Measurements from ENCODE around the gene CDC34.

CDC34 gene

GRCh38 chr19:588093-588740 lies 56.7 kb downstream of the CDC34 start:
- FAIRE-seq = no peak

DNA sequence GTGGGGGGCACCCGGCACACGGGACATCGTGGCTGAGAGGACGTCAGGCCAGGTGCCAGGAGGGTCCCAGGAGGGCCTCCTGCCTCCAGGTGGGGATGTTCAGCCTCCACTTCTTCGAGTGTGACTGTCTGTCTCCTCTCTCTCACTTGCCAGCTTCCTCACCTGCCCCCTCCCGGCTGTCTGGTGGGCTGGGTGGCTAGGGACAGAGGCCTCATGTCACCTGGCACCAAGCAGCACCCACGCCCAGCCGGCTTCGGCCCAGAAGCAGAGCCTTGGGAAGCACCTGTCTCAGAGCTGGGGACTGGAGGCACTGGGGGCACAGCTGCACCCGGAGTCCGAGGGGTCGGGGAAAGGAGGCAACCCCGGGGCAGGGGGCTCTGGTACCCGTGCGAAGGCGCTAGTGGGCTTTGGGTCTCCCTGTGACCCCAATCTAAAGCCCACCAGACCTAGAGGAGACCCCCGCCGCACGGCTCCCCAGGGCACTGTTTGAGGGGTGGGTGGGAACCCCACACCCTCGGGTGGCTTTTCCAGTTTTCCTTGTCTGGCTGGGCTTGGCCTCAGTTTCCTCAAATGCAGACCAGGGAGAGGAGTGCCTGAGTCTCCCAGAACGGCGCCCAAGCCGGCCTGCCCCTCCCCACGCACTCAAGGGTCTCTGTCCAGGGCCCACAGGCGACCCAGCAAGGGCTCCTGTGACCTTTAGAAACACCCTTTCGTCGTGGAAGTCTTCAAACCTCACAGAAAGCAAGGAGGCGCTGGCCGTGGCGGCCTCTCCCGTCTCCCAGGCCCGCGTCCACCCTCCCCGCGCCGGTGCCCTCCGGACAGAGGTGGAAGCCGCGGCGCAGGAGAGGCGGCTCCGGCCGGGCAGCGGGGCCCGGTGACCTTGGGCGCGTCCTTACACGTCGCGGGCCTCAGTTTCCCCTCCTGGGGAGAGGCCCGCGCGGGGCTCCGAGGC lies 57.5 kb downstream of the CDC34 start:
- FAIRE-seq (no peak), DNase-seq (ENCODE audit: low spot score) (no peak)

More at GRCh38 chr19:588093-588740, 56.7 kb downstream of the CDC34 start:
- DNase-seq (ENCODE audit: low spot score) = peak; percentile 58

DNA sequence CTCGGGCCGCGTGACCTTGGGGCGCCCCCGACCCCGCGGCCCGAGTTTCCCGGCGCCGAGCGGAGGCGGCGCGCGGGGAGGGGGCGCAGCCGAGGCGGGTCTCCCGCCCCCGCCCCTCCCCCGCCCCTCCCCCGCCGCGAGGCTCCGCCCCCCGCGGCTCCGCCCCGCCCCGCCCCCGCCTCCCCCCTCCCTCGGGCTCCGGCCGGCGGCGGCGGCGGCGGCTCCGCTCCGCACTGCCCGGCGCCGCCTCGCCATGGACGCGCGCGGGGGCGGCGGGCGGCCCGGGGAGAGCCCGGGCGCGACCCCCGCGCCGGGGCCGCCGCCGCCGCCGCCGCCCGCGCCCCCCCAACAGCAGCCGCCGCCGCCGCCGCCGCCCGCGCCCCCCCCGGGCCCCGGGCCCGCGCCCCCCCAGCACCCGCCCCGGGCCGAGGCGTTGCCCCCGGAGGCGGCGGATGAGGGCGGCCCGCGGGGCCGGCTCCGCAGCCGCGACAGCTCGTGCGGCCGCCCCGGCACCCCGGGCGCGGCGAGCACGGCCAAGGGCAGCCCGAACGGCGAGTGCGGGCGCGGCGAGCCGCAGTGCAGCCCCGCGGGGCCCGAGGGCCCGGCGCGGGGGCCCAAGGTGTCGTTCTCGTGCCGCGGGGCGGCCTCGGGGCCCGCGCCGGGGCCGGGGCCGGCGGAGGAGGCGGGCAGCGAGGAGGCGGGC lies 58.3 kb downstream of the CDC34 start, which contains the start of gene HCN2:
TSS of gene HCN2 (plus strand) at position 189 of the 703 bp plus-strand sequence. CDS start at position 254, 65 bp downstream.
- DNase-seq (ENCODE audit: low spot score) = no peak
- no peak for FAIRE-seq

- FAIRE-seq (no peak), DNase-seq (ENCODE audit: low spot score) (no peak)
Measured at GRCh38 chr19:590396-590745, 58.8 kb downstream of the CDC34 start.

DNA sequence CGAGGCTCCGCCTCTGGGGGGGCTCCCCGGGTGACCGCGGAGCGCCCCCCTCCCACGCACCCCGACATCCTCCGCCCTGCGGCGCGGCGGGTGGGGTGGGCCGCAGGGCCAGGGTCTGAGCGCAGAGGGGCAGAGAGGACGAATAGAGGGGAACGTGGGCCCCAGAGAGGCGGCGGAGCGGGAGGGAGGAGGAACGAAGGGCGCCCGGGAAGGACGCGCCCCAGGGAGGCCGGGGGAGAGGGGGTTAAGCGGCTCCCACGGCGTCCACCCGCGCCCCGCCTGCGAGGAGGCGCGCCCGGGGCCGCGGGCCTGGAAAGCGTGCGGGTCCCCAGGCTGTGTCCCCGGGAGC lies 59.2 kb downstream of the CDC34 start:
- no peak for FAIRE-seq
- DNase-seq (ENCODE audit: low spot score) = no peak

GRCh38 chr19:591099-591958 lies 59.8 kb downstream of the CDC34 start:
- FAIRE-seq (no peak), DNase-seq (ENCODE audit: low spot score) (no peak)
